ENCODE results near the gene RTKN2. TPM values are rescaled to one million over a fixed set of nuclear protein-coding genes. Genes with fewer than 3 reads are reported as not detected.

RTKN2 gene
- total and polyA plus RNA-seq, 9 donors, result 2.4 to 5.6 (median 4.1) TPM

DNA sequence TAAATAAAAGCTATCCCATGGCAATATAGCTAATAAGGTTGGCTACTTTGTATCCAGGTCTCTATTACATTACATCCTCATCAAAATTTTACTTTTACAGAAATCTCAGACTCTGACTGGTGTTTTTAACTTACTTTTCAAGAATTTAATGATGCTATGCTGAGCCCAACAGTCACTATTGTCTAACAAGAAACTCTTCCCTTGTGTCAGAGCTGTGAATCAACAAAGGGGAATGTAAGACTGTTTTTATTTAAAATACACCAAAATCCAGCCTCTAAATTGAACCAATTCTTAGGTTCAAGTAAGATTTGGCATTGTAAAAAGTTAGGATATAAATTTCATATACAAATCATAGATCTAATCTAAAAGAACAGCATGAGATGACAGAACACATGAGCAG lies 7.0 kb downstream of the RTKN2 start:
- no peaks in the 10 kb centered on the region for H3K9me3 ChIP-seq (replicated peaks; ENCODE audit: control insufficient read depth, low read depth, low read length)
- no peak for DNase-seq
- H3K27me3 ChIP-seq (ENCODE audit: control insufficient read depth, insufficient read depth, low read length), result no peaks in the 10 kb centered on the region
- H3K4me1 ChIP-seq (ENCODE audit: control insufficient read depth, insufficient read depth, low read length), result peaks cover 2% of the 10 kb centered on the region
- H3K27ac ChIP-seq (ENCODE audit: low read length), result no peak overlapping the region
- H3K4me3 ChIP-seq (ENCODE audit: low read length), result no peak overlapping the region
- no peaks in the 10 kb centered on the region for H3K36me3 ChIP-seq (ENCODE audit: control insufficient read depth, insufficient read depth, low read length)

DNA sequence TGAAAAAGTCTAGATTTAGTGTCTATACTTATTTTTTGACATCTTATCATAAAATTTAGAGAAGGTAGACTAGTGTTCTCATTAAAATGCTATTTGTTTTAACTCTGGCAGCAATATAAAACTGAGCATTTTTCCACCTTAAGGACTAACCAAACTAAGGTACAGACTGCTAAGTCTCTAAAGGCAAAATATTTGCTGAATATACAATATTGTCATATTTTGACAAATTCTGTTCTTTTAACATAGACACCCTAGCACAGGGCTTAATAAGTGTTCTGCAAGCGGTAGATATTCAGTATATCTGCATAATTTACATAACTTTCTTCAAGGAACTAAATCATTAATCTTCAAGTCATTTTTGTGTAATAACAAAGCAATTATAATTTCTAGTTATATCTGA lies 8.6 kb downstream of the RTKN2 start:
- no peak overlapping the region for H3K27ac ChIP-seq (ENCODE audit: low read length)
- no peak overlapping the region for H3K4me3 ChIP-seq (ENCODE audit: low read length)
- DNase-seq, result no peak
- H3K4me1 ChIP-seq (ENCODE audit: control insufficient read depth, insufficient read depth, low read length), result peaks cover 2% of the 10 kb centered on the region
- no peaks in the 10 kb centered on the region for H3K27me3 ChIP-seq (ENCODE audit: control insufficient read depth, insufficient read depth, low read length)
- H3K9me3 ChIP-seq (replicated peaks; ENCODE audit: control insufficient read depth, low read depth, low read length), result no peaks in the 10 kb centered on the region
- H3K36me3 ChIP-seq (ENCODE audit: control insufficient read depth, insufficient read depth, low read length), result no peaks in the 10 kb centered on the region
- no CpG with 5 or more reads among the region's 1 CpG for WGBS (ENCODE audit: insufficient coverage)

DNA sequence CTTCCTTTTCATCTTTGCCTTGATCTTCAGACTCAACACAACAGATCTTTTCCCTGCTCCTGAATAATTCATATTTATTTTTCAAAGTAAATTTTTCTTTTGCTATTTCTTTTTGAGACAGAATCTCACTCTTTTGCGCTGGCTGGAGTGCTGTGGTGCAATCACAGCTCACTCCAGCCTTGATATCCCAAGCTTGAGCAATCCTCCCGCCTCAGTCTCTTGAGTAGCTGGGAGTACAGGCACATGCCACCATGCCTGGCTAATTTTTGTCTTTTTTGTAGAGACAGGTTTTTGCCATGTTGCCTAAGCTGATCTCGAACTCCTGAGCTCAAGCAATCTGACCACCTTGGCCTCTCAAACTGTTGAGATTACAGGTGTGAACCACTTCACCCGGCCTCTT lies 9.2 kb downstream of the RTKN2 start:
- H3K27ac ChIP-seq (ENCODE audit: low read length), result no peak overlapping the region
- WGBS (ENCODE audit: insufficient coverage), result 43% methylated on average over 2 of the region's 4 CpGs
- no peaks in the 10 kb centered on the region for H3K4me1 ChIP-seq (ENCODE audit: control insufficient read depth, insufficient read depth, low read length)
- H3K4me3 ChIP-seq (ENCODE audit: low read length), result no peak overlapping the region
- H3K27me3 ChIP-seq (ENCODE audit: control insufficient read depth, insufficient read depth, low read length), result no peaks in the 10 kb centered on the region
- H3K36me3 ChIP-seq (ENCODE audit: control insufficient read depth, insufficient read depth, low read length), result no peaks in the 10 kb centered on the region
- DNase-seq, result no peak
- no peaks in the 10 kb centered on the region for H3K9me3 ChIP-seq (replicated peaks; ENCODE audit: control insufficient read depth, low read depth, low read length)

DNA sequence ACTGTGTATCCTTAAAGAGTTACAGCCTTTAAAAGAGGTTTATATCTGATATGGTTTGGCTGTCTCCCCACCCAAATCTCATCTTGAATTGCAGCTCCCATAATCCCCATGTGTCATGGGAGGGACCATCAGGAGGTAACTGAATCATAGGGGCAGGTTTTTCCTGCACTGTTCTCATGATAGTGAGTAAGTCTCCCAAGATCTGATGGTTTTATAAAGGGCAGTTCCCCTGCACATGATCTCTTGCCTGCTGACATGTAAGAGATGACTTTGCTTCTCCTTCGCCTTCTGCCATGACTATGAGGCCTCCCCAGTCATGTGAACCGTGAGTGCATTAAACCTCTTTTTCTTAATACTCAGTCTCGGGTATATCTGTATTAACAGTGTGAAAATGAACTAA lies 9.7 kb downstream of the RTKN2 start:
- Histone ChIP-seq H3K27ac (ENCODE audit: low read length) (no peak overlapping the region), H3K27me3 (ENCODE audit: control insufficient read depth, insufficient read depth, low read length) (no peaks in the 10 kb centered on the region), H3K9me3 (replicated peaks; ENCODE audit: control insufficient read depth, low read depth, low read length) (no peaks in the 10 kb centered on the region), H3K36me3 (ENCODE audit: control insufficient read depth, insufficient read depth, low read length) (no peaks in the 10 kb centered on the region), H3K4me1 (ENCODE audit: control insufficient read depth, insufficient read depth, low read length) (no peaks in the 10 kb centered on the region), H3K4me3 (ENCODE audit: low read length) (no peak overlapping the region)
- DNase-seq, result no peak
- WGBS (ENCODE audit: insufficient coverage), result no CpG with 5 or more reads among the region's 3 CpGs

DNA sequence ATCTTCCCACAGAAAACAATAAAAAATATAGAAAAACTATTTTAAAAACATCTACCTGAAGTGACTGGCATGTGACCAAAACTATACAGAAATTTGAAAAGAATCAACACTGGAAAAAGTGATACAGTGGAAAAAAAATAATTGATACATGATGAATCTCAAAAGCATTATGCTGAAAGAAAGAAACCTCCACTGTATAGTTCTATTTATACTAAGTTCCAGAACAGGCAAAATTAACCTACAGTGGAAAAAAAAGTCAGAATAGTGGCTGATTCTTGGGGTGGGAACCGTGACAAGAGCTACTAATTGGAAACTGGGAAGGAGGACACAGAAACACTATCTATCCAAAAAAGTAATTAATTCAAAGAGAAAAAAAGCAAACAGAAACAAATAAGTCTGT lies 14.9 kb downstream of the RTKN2 start:
- Histone ChIP-seq H3K9me3 (replicated peaks; ENCODE audit: control insufficient read depth, low read depth, low read length) (no peaks in the 10 kb centered on the region), H3K27me3 (ENCODE audit: control insufficient read depth, insufficient read depth, low read length) (no peaks in the 10 kb centered on the region), H3K36me3 (ENCODE audit: control insufficient read depth, insufficient read depth, low read length) (no peaks in the 10 kb centered on the region), H3K4me1 (ENCODE audit: control insufficient read depth, insufficient read depth, low read length) (no peaks in the 10 kb centered on the region), H3K27ac (ENCODE audit: low read length) (no peak overlapping the region), H3K4me3 (ENCODE audit: low read length) (no peak overlapping the region)
- DNase-seq, result no peak
- no CpG with 5 or more reads among the region's 1 CpG for WGBS (ENCODE audit: insufficient coverage)

DNA sequence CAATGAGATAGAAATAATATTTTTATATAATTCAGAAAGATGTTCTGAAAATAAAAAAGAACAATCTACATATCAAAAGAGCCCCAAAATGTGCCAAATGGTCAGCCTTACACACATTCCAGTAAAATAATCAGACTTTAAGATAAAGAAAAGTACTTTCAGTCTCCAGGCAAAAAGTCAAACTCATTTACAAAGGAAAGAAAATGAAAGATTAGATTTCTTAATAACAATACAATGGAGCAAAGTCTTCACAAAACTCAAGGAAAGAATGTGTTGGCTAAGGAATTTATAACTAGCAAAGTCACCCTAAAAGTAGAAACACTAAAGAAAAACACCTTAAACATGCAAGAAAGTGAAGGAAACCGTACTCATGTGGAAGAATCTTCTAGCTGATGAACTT lies 16.6 kb downstream of the RTKN2 start:
- WGBS (ENCODE audit: insufficient coverage), result no CpG with 5 or more reads among the region's 1 CpG
- DNase-seq, result no peak
- Histone ChIP-seq H3K4me3 (ENCODE audit: low read length) (no peak overlapping the region), H3K27ac (ENCODE audit: low read length) (no peak overlapping the region), H3K4me1 (ENCODE audit: control insufficient read depth, insufficient read depth, low read length) (no peaks in the 10 kb centered on the region), H3K9me3 (replicated peaks; ENCODE audit: control insufficient read depth, low read depth, low read length) (no peaks in the 10 kb centered on the region), H3K36me3 (ENCODE audit: control insufficient read depth, insufficient read depth, low read length) (no peaks in the 10 kb centered on the region), H3K27me3 (ENCODE audit: control insufficient read depth, insufficient read depth, low read length) (no peaks in the 10 kb centered on the region)

DNA sequence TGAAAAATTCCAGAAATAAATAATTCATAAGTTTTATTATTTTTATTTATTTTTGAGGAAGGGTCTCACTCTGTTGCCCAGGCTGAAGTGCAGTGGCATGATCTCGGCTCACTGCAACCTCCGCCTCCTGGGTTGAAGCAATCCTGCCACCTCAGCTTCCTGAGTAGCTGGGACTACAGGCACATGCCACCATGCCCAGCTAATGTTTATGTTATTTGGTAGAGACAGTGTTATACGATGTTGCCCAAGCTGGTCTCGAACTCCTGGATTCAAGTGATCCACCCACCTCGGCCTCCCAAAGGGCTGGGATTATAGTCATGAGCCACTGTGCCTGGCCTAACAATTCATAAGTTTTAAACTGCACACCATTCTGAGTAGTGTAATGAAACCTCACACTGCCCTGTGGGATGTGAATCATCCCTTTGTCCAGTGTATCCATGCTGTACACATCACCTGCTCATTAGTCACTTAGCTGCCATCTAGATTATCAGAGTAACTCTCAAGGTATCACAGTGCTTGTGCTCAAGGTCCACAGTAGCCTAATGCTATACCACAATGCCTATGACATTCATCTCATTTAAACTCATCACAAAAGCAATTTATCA lies 17.9 kb downstream of the RTKN2 start:
- no peak for DNase-seq
- Histone ChIP-seq H3K27ac (ENCODE audit: low read length) (no peak overlapping the region), H3K27me3 (ENCODE audit: control insufficient read depth, insufficient read depth, low read length) (no peaks in the 10 kb centered on the region), H3K9me3 (replicated peaks; ENCODE audit: control insufficient read depth, low read depth, low read length) (no peaks in the 10 kb centered on the region), H3K36me3 (ENCODE audit: control insufficient read depth, insufficient read depth, low read length) (no peaks in the 10 kb centered on the region), H3K4me3 (ENCODE audit: low read length) (no peak overlapping the region), H3K4me1 (ENCODE audit: control insufficient read depth, insufficient read depth, low read length) (no peaks in the 10 kb centered on the region)
- 95% methylated on average over 4 of the region's 5 CpGs for WGBS (ENCODE audit: insufficient coverage)

- whole genome bisulfite sequencing (ENCODE audit: insufficient coverage), result no CpG with 5 or more reads among the region's 3 CpGs
- no peak overlapping the region for H3K27ac ChIP-seq (ENCODE audit: low read length)
- no peaks in the 10 kb centered on the region for H3K27me3 ChIP-seq (ENCODE audit: control insufficient read depth, insufficient read depth, low read length)
- H3K36me3 ChIP-seq (ENCODE audit: control insufficient read depth, insufficient read depth, low read length), result no peaks in the 10 kb centered on the region
- H3K9me3 ChIP-seq (replicated peaks; ENCODE audit: control insufficient read depth, low read depth, low read length), result no peaks in the 10 kb centered on the region
- no peaks in the 10 kb centered on the region for H3K4me1 ChIP-seq (ENCODE audit: control insufficient read depth, insufficient read depth, low read length)
- H3K4me3 ChIP-seq (ENCODE audit: low read length), result no peak overlapping the region
- DNase-seq, result no peak
Measured at GRCh38 chr10:62249957-62250356, 18.7 kb downstream of the RTKN2 start.

DNA sequence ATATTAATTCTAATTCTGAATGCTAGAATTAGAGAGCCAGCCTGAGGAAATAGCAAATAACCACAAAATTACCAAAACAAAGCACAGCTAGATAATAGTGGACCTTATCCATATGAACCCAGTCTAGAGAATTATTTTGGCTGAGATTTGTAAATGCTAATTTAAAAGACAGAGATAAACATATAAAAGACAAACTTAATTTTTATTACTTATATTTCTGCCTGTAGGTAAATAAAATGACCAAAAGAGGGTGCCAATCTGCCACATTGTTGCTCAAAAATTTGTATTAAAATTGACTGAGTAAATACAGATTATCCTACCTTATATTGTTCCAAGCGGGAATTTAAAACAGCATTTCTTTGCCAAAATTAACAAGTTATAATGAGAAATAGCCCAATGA lies 20.2 kb downstream of the RTKN2 start:
- Histone ChIP-seq H3K36me3 (ENCODE audit: control insufficient read depth, insufficient read depth, low read length) (no peaks in the 10 kb centered on the region), H3K9me3 (replicated peaks; ENCODE audit: control insufficient read depth, low read depth, low read length) (no peaks in the 10 kb centered on the region), H3K4me3 (ENCODE audit: low read length) (no peak overlapping the region), H3K4me1 (ENCODE audit: control insufficient read depth, insufficient read depth, low read length) (no peaks in the 10 kb centered on the region), H3K27ac (ENCODE audit: low read length) (no peak overlapping the region), H3K27me3 (ENCODE audit: control insufficient read depth, insufficient read depth, low read length) (no peaks in the 10 kb centered on the region)
- no CpG with 5 or more reads among the region's 1 CpG for WGBS (ENCODE audit: insufficient coverage)
- no peak for DNase-seq

DNA sequence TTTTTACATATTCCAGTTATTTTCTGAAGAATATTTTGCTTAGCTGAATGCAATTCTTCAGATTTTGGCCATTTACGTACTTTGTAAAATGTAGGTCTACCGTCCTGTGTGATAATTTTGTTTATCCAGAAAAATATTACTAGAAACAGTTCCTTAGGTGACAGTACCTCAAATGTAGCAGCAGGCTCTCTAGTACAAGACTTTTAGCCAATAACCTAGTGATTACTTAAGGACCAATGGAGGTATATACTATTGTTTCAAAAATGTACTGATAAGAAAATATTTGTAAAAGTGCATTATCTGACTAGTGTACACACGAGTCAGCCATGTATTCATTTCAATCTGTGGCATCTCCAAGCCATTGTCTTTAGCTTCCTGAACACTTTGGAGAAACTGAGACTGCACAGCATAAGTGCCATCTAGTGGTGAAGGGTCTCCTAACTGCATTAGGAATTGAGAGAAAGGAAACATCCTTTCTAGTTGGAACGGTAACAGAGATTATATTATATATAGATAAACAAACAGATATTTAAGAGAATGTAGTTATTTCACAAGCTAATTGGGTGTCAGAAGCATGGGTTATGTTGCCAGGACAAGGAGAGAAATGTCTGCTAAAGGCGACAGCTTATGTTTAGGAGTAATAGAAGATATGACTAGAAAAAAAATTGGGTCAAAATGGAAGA lies 23.7 kb downstream of the RTKN2 start:
- Histone ChIP-seq H3K4me1 (ENCODE audit: control insufficient read depth, insufficient read depth, low read length) (peaks cover 5% of the 10 kb centered on the region), H3K4me3 (ENCODE audit: low read length) (no peak overlapping the region), H3K27me3 (ENCODE audit: control insufficient read depth, insufficient read depth, low read length) (no peaks in the 10 kb centered on the region), H3K9me3 (replicated peaks; ENCODE audit: control insufficient read depth, low read depth, low read length) (no peaks in the 10 kb centered on the region), H3K27ac (ENCODE audit: low read length) (no peak overlapping the region), H3K36me3 (ENCODE audit: control insufficient read depth, insufficient read depth, low read length) (no peaks in the 10 kb centered on the region)
- DNase-seq, result peak; percentile 90
- WGBS (ENCODE audit: insufficient coverage), result 80% methylated on average over 1 of the region's 5 CpGs

DNA sequence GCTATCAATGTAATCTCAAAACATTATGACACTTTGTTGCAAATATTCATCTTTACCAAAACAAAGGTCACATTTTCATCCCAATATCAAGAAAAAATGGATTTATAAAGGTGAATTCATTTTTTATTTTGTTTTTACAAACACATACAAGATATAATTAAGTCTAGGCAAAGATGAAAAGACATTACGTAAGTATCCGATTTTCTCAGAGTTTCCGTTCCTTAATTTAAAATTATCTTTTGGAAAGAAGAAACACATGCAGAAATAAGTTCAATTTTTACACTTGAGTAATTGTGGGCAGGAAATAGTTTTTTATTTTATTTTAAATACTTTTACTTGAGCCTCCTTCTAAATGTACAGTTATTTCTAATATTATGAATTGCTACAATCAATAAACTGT lies 24.6 kb downstream of the RTKN2 start:
- Histone ChIP-seq H3K27ac (ENCODE audit: low read length) (no peak overlapping the region), H3K9me3 (replicated peaks; ENCODE audit: control insufficient read depth, low read depth, low read length) (no peaks in the 10 kb centered on the region), H3K27me3 (ENCODE audit: control insufficient read depth, insufficient read depth, low read length) (no peaks in the 10 kb centered on the region), H3K4me3 (ENCODE audit: low read length) (no peak overlapping the region), H3K36me3 (ENCODE audit: control insufficient read depth, insufficient read depth, low read length) (no peaks in the 10 kb centered on the region), H3K4me1 (ENCODE audit: control insufficient read depth, insufficient read depth, low read length) (peaks cover 5% of the 10 kb centered on the region)
- no CpG with 5 or more reads among the region's 3 CpGs for WGBS (ENCODE audit: insufficient coverage)
- peak; percentile 32 for DNase-seq

Measured in muscle of leg (tissue), 11 donors.